Mesenteric fat pad (tissue), 1 donor: Measurements from ENCODE around the gene CLCC1. TPM values are rescaled to one million over a fixed set of nuclear protein-coding genes. Genes with fewer than 3 reads are reported as not detected.

Experiments used
- DNase-seq: peaks from one replicate; pipeline ENCODE4 v3.0.0-alpha.2; 2020; ENCODE audit warnings: low spot score
- total RNA-seq: library from RNA; stranded (reverse); fragmentation: NEBNext Ultra II Directional; extraction: Animal tissue kit (Norgen Biotek cat#: 25700); gene quantifications from one replicate; pipeline ENCODE4 v1.2.1, GENCODE V29; 2021
- donor health status: DM: yes; HTN: yes; CAD: no.

The CLCC1 gene
- total RNA-seq, 1 donor from 2014 or later: 28.9 TPM

- DNase-seq: no peak
Observed at GRCh38 chr1:108916788-108917187, 46.5 kb downstream of the CLCC1 start.

Other genes starting within 250 kb of the CLCC1 start
- 42.4 TPM for gene STXBP3, start 216.8 kb downstream of the CLCC1 start, total RNA-seq
- gene AKNAD1, start 106.4 kb downstream of the CLCC1 start, total RNA-seq: not detected
- gene GPSM2, start 86.5 kb downstream of the CLCC1 start, total RNA-seq: 4.0 TPM
- 14.6 TPM for gene WDR47, start 78.6 kb upstream of the CLCC1 start, total RNA-seq
- 71.2 TPM for gene TAF13, start 112.5 kb upstream of the CLCC1 start, total RNA-seq
- gene TMEM167B, start 127.3 kb upstream of the CLCC1 start, total RNA-seq: 41.0 TPM
- gene ELAPOR1, start 150.6 kb upstream of the CLCC1 start, total RNA-seq: 0.26 TPM